ENCODE measurements around the gene IL25. TPM values are rescaled to one million over a fixed set of nuclear protein-coding genes. Genes with fewer than 3 reads are reported as not detected.

IL25 gene
- total and polyA plus RNA-seq, 2 of the 8 experiments (the other 6 are each of a cell fraction or from before 2014, with no cell fraction given) = not detected

- no peak for TF ChIP-seq ATF3 (IDR thresholded peaks at IDR 0.05; ENCODE audit: insufficient read depth, low read depth, low read length)
- TF ChIP-seq SRF (IDR thresholded peaks at IDR 0.05; ENCODE audit: low read depth, low read length) = no peak
- no peak for TF ChIP-seq TAF1 (IDR thresholded peaks at IDR 0.05; ENCODE audit: low read depth, low read length)
- no peak for TF ChIP-seq RXRA (IDR thresholded peaks at IDR 0.05; ENCODE audit: insufficient read depth, low read depth, low read length)
- no peak for TF ChIP-seq EZH2 (IDR thresholded peaks at IDR 0.05; ENCODE audit: low read depth, low read length, severe bottlenecking)
- TF ChIP-seq SIX5 (IDR thresholded peaks at IDR 0.05; ENCODE audit: low read depth, low read length) = no peak
- no peak for TF ChIP-seq SIN3A (conservative IDR thresholded peaks at IDR 0.05 in 1 of 2, IDR thresholded peaks at IDR 0.05 in 1 of 2; ENCODE audit: low read depth in 1 of 2, low read length in 2 of 2)
These were observed 7.7 kb downstream of the IL25 start (continued) for GRCh38 chr14:23380197-23380914.

All from H1 (cell line).